AML-193 (cell line): Measurements from ENCODE around the gene SERPINA6.
"Not testable (repeated sequence)": the region's sequence is repeated elsewhere in the genome, so short reads cannot be mapped to it uniquely, and the experiment has no call there.

Experiments
- DNase-seq, 2 experiments: peaks; one replicate each; lab custom pipeline; 2025; lab: John Stamatoyannopoulos, UW

SERPINA6 gene

GRCh38 chr14:94328196-94328595 is 5.1 kb upstream of the SERPINA6 start:
- DNase-seq: no peak

GRCh38 chr14:94321421-94322271 is 1.5 kb downstream of the SERPINA6 start:
- no peak for DNase-seq

- DNase-seq: peak in 1 of 2 experiments; percentile 16
Observed at GRCh38 chr14:94320243-94320642, 2.9 kb downstream of the SERPINA6 start.

GRCh38 chr14:94317259-94317658 is 5.9 kb downstream of the SERPINA6 start:
- no peak for DNase-seq

- DNase-seq: no peak
Observed at GRCh38 chr14:94316692-94317091, 6.4 kb downstream of the SERPINA6 start.

- DNase-seq: no peak
Observed at GRCh38 chr14:94314890-94315289, 8.2 kb downstream of the SERPINA6 start.

- no peak for DNase-seq
Observed at GRCh38 chr14:94313991-94314655, 9.0 kb downstream of the SERPINA6 start.

- DNase-seq: no peak
Observed at GRCh38 chr14:94312481-94313246, 10.5 kb downstream of the SERPINA6 start.

- DNase-seq: no peak
Observed at GRCh38 chr14:94310248-94310647, 12.9 kb downstream of the SERPINA6 start.

- DNase-seq: no peak
Observed at GRCh38 chr14:94309721-94310120, 13.4 kb downstream of the SERPINA6 start.

GRCh38 chr14:94307410-94307992 is 15.6 kb downstream of the SERPINA6 start:
- DNase-seq: peak; percentile 42

GRCh38 chr14:94306047-94306978 is 16.8 kb downstream of the SERPINA6 start:
- no peak for DNase-seq

- no peak for DNase-seq
Observed at GRCh38 chr14:94305620-94306019, 17.5 kb downstream of the SERPINA6 start.

- no peak for DNase-seq
Observed at GRCh38 chr14:94304243-94304642, 18.9 kb downstream of the SERPINA6 start.

GRCh38 chr14:94303111-94303510 is 20.0 kb downstream of the SERPINA6 start:
- DNase-seq: no peak

GRCh38 chr14:94298130-94298529 is 25.0 kb downstream of the SERPINA6 start:
- DNase-seq: no peak

- not testable (repeated sequence) for DNase-seq
Observed at GRCh38 chr14:94296181-94296545, 27.0 kb downstream of the SERPINA6 start.

- DNase-seq: no peak
Observed at GRCh38 chr14:94295360-94296180, 27.6 kb downstream of the SERPINA6 start.

- no peak for DNase-seq
Observed at GRCh38 chr14:94293578-94293924, 29.6 kb downstream of the SERPINA6 start.

GRCh38 chr14:94292872-94293577 is 30.1 kb downstream of the SERPINA6 start, which contains the start of gene SERPINA10:
TSS of gene SERPINA10 (minus strand) at chr14:94293268. CDS start at chr14:94290593, 2,675 bp downstream.
- no peak for DNase-seq
